Right lobe of liver (tissue), 6 donors: ENCODE measurements around the gene NME2. TPM values are rescaled to one million over a fixed set of nuclear protein-coding genes. Genes with fewer than 3 reads are reported as not detected.

Experiments used
- ATAC-seq, 4 donors: fragments of 200-7000 bp; cut with Tn5 transposase; one replicate each; pipeline ENCODE4 v1.9.1; 2020; ENCODE audit warnings: mild to moderate bottlenecking in 4 of 4, moderate library complexity in 4 of 4
- DNase-seq, 3 donors: peaks; one replicate each; pipeline ENCODE4 v3.0.0-alpha.2; 2020
- H3K27ac ChIP-seq, 3 donors: fragments of 200-600 bp; one replicate each; pipeline ENCODE4 v1.8.0; 2022
- H3K27me3 ChIP-seq, 2 donors: fragments of 200-600 bp; one replicate each; pipeline ENCODE4 v1.8.0; 2022
- H3K36me3 ChIP-seq, 4 donors: fragments of 200-600 bp; sonication (generic) in 1 of 4; one replicate each; pipeline versions ENCODE4 v1.5.1 to v1.8.0; 2017 to 2022; ENCODE audit warnings: control low read depth in 1 of 4
- H3K4me1 ChIP-seq, 4 donors: fragments of 200-600 bp; sonication (generic) in 1 of 4; one replicate each; pipeline versions ENCODE4 v1.5.1 to v1.8.0; 2017 to 2022; ENCODE audit warnings: control low read depth in 1 of 4
- H3K4me3 ChIP-seq, 3 donors: fragments of 200-600 bp; one replicate each; pipeline ENCODE4 v1.8.0; 2022
- H3K9me3 ChIP-seq, 4 donors: fragments of 200-600 bp; sonication (generic) in 1 of 4; one replicate each; pipeline versions ENCODE4 v1.5.1 to v1.8.0; 2017 to 2022; ENCODE audit warnings: control low read depth in 1 of 4
- POLR2A ChIP-seq: fragments of 450-650 bp; IDR thresholded peaks from one replicate; pipeline ENCODE4 v1.6.1; 2017; ENCODE audit warnings: antibody characterized with exemption, mild to moderate bottlenecking
- whole genome bisulfite sequencing: methylation state at CpG from one replicate; pipeline ENCODE4 v1.1.6; 2018; ENCODE audit warnings: low coverage, low lambda C conversion rate; ENCODE audit not compliant: insufficient coverage; ENCODE audit errors: missing lambda C conversion rate; 5-methylcytosine and 5-hydroxymethylcytosine counted together
- intact Hi-C, 2 donors: fragments of 100-400 bp; cut with DNase I; formaldehyde crosslinking; loops; one replicate each; pipeline versions ENCODE4 v1.11.2 to v1.14.1; 2022
- total RNA-seq, 6 experiments: library from RNA; depleted of rRNA in 2 of 6; stranded (reverse); fragments of >200 nt in 2 of 6; fragmentation: NEBNext Ultra II Directional in 3 of 6; extraction: Animal tissue kit (Norgen Biotek cat#: 25700) in 3 of 6; gene quantifications; one replicate each; pipeline versions ENCODE4 v1.1.0 to v1.2.4, GENCODE V29; 2016 to 2023
- TF ChIP-seq, protein P1 (sequence below), 4 donors: fragments of 200-600 bp in 3 of 4; fragments of 450-650 bp in 1 of 4; IDR thresholded peaks; one replicate each; pipeline versions ENCODE4 v1.5.1 to v1.8.0; 2016 to 2022; ENCODE audit warnings: antibody characterized with exemption in 4 of 4, mild to moderate bottlenecking in 2 of 4
- donor health status: DM: no; HTN: yes; CAD: no.
- donor health status: DM: no; HTN: no; CAD: no.
- donor health status: DM: no; HTN: no; CAD: no.
- donor health status: DM: no; HTN: yes; CAD: no.
- donor health status: DM: no; HTN: yes; CAD: no.

NME2 gene
- total RNA-seq, 6 experiments from 2014 or later, result 123 to 422 (median 176) TPM

- DNase-seq, result peak in 1 of 3 donors; percentile 53
- Histone ChIP-seq H3K9me3 (no peaks in the 10 kb centered on the region), H3K27ac (peak overlapping the region; percentile 79 to 86 (median 82)), H3K36me3 (peaks cover 0 to 21% (median 3%) of the 10 kb centered on the region in 4 donors), H3K4me1 (peaks cover 0 to 10% (median 4%) of the 10 kb centered on the region in 4 donors), H3K4me3 (peak overlapping the region in 2 of 3 donors; percentile 99), H3K27me3 (no peaks in the 10 kb centered on the region)
- 56% methylated on average over 9 of the region's 16 CpGs for WGBS
- TF ChIP-seq, protein P1, sequence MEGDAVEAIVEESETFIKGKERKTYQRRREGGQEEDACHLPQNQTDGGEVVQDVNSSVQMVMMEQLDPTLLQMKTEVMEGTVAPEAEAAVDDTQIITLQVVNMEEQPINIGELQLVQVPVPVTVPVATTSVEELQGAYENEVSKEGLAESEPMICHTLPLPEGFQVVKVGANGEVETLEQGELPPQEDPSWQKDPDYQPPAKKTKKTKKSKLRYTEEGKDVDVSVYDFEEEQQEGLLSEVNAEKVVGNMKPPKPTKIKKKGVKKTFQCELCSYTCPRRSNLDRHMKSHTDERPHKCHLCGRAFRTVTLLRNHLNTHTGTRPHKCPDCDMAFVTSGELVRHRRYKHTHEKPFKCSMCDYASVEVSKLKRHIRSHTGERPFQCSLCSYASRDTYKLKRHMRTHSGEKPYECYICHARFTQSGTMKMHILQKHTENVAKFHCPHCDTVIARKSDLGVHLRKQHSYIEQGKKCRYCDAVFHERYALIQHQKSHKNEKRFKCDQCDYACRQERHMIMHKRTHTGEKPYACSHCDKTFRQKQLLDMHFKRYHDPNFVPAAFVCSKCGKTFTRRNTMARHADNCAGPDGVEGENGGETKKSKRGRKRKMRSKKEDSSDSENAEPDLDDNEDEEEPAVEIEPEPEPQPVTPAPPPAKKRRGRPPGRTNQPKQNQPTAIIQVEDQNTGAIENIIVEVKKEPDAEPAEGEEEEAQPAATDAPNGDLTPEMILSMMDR (IDR thresholded peaks at IDR 0.05), result no peak
- TF ChIP-seq POLR2A, result no peak
- ATAC-seq, result no peak
- intact Hi-C loops, result no loop called here
Observed at GRCh38 chr17:51164911-51165679, 1.1 kb upstream of the NME2 start.

- TF ChIP-seq POLR2A, result no peak
- TF ChIP-seq, protein P1 (IDR thresholded peaks at IDR 0.05), result no peak
- no peaks in the 10 kb centered on the region for H3K9me3 ChIP-seq
- H3K27me3 ChIP-seq, result no peaks in the 10 kb centered on the region
- DNase-seq, result peak in 1 of 3 donors; percentile 39
- peak overlapping the region; percentile 93 to 99 (median 99) for H3K4me3 ChIP-seq
- H3K36me3 ChIP-seq, result peaks cover 0 to 24% (median 5%) of the 10 kb centered on the region in 4 donors
- WGBS, result 0% methylated on average over 11 of the region's 21 CpGs
- peak overlapping the region; percentile 79 to 86 (median 82) for H3K27ac ChIP-seq
- H3K4me1 ChIP-seq, result peaks cover 0 to 10% (median 4%) of the 10 kb centered on the region in 4 donors
- intact Hi-C loops, result no loop called here
- peak in 3 of 4 donors; percentile 1 to 4 (median 2) for ATAC-seq
Observed at GRCh38 chr17:51165680-51166197, 472 bp upstream of the NME2 start.

DNA sequence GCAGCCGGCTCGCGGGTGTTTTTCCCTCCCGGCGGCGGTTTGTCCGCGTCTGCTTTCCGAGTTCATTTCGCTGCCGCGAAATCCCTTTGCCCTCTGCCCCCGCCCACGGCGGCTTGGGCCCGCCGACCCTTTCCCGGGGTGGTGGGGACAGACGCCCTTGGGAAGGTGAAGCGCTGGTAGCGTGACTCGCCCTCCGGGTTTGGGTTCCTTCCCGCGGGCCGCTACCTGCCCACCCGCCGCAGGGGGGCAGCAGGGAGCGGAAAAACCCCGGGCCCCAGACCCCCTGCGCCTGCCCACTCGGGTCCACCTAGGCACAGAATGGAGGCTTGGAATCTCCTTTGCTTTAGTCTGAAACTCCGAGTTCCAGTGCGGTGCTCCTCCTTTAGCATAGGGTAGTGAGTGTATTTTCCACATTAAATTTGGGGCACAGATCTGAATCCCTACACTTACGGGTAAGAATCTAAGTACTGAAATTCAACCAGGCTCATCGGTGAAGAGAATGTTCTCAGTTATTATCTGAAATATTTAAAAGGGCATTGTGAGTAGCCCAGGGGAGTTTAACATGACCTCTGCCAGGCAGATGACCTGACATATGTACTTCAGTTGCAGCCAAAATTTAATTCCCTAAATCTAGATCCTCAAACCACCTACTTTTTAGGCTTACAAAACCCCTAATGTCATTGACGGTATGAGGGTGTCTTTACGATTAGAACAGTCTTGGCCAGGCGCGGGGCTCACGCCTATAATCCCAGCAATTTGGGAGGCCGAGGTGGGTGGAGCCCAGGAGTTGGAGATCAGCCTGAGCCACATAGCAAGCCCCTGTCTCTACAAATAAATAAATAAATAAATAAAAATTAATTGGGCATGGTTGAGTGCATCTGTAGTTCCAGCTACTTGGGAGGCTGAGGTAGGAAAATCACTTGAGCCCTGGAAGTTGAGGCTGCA, 1.0 kb downstream of the NME2 start:
- intact Hi-C loops, result no loop called here
- no peaks in the 10 kb centered on the region for H3K27me3 ChIP-seq
- peak overlapping the region; percentile 93 to 99 (median 99) for H3K4me3 ChIP-seq
- no peaks in the 10 kb centered on the region for H3K9me3 ChIP-seq
- peaks cover 0 to 10% (median 4%) of the 10 kb centered on the region in 4 donors for H3K4me1 ChIP-seq
- H3K27ac ChIP-seq, result peak overlapping the region; percentile 79 to 86 (median 82)
- H3K36me3 ChIP-seq, result peaks cover 0 to 30% (median 12%) of the 10 kb centered on the region in 4 donors
- DNase-seq (peak; percentile 64 to 72 (median 65)), ATAC-seq (peak; percentile 62 to 66 (median 64))
- WGBS, result 63% methylated on average over 10 of the region's 42 CpGs
- TF ChIP-seq, protein P1 (IDR thresholded peaks at IDR 0.05), result peak; percentile 55 to 80 (median 70)
- TF ChIP-seq POLR2A, result no peak

GRCh38 chr17:51169340-51169739, 3.1 kb downstream of the NME2 start:
- Histone ChIP-seq H3K9me3 (no peaks in the 10 kb centered on the region), H3K27ac (no peak overlapping the region), H3K27me3 (no peaks in the 10 kb centered on the region), H3K4me3 (no peak overlapping the region), H3K36me3 (peaks cover 0 to 33% (median 12%) of the 10 kb centered on the region in 4 donors), H3K4me1 (peaks cover 0 to 10% (median 4%) of the 10 kb centered on the region in 4 donors)
- no peak for ATAC-seq
- no peak for DNase-seq
- intact Hi-C loops, result no loop called here
- TF ChIP-seq, protein P1 (IDR thresholded peaks at IDR 0.05), result no peak
- TF ChIP-seq POLR2A, result no peak
- no CpG with 5 or more reads among the region's 1 CpG for WGBS
